Endodermal cell (in vitro differentiated cells): ENCODE measurements around the gene KRTAP5-4. TPM values are rescaled to one million over a fixed set of nuclear protein-coding genes. Genes with fewer than 3 reads are reported as not detected.
"Not testable (repeated sequence)": the region's sequence is repeated elsewhere in the genome, so short reads cannot be mapped to it uniquely, and the experiment has no call there.

Source experiments
- DNase-seq: peaks from one replicate; pipeline ENCODE4 v3.0.0-alpha.2; 2017
- H3K27ac ChIP-seq: 2 replicates; pipeline ENCODE4 v1.5.1; 2013; ENCODE audit warnings: mild to moderate bottlenecking, low read depth, low read length, moderate library complexity
- H3K27me3 ChIP-seq: 2 replicates; pipeline ENCODE4 v1.6.1; 2013; ENCODE audit warnings: mild to moderate bottlenecking, low read length, moderate library complexity; ENCODE audit not compliant: insufficient read depth, control insufficient read depth, poor library complexity, severe bottlenecking
- H3K36me3 ChIP-seq: 2 replicates; pipeline ENCODE4 v1.7.0; 2013; ENCODE audit warnings: mild to moderate bottlenecking, low read length, moderate library complexity; ENCODE audit not compliant: control insufficient read depth, insufficient read depth
- H3K4me1 ChIP-seq: one replicate; pipeline ENCODE4 v1.7.0; 2013; ENCODE audit warnings: low read length; ENCODE audit not compliant: control insufficient read depth, insufficient read depth
- H3K4me3 ChIP-seq: 2 replicates; pipeline ENCODE4 v1.5.1; 2013; ENCODE audit warnings: mild to moderate bottlenecking, low read length, moderate library complexity
- H3K9ac ChIP-seq: 2 replicates; pipeline ENCODE4 v1.6.1; 2013; ENCODE audit warnings: mild to moderate bottlenecking, low read length, moderate library complexity; ENCODE audit not compliant: poor library complexity, severe bottlenecking; ENCODE audit errors: extremely low read depth
- H3K9me3 ChIP-seq: 2 replicates; pipeline ENCODE4 v1.6.1; 2013; ENCODE audit warnings: mild to moderate bottlenecking, low read length, moderate library complexity; ENCODE audit not compliant: control insufficient read depth
- H3K27ac Mint-ChIP-seq: 2 replicates; pipeline ENCODE4 v1.8.0; 2020; ENCODE audit warnings: mixed read lengths
- H3K27me3 Mint-ChIP-seq: 2 replicates; pipeline ENCODE4 v1.8.0; 2021; ENCODE audit warnings: mild to moderate bottlenecking, mixed read lengths; ENCODE audit not compliant: insufficient read depth
- H3K36me3 Mint-ChIP-seq: 2 replicates; pipeline ENCODE4 v1.8.0; 2020; ENCODE audit warnings: low read depth, mixed read lengths
- H3K4me1 Mint-ChIP-seq: 2 replicates; pipeline ENCODE4 v1.8.0; 2020; ENCODE audit warnings: mixed read lengths
- H3K4me3 Mint-ChIP-seq: 2 replicates; pipeline ENCODE4 v1.8.0; 2020; ENCODE audit warnings: mild to moderate bottlenecking, moderate library complexity, mixed read lengths
- H3K9me3 Mint-ChIP-seq: 2 replicates; pipeline ENCODE4 v1.8.0; 2020; ENCODE audit warnings: mild to moderate bottlenecking, mixed read lengths
- WGBS, 2 experiments: methylation state at CpG; one replicate each; pipeline versions ENCODE4 v1.1.5 to v1.1.7; 2013; ENCODE audit warnings: missing lambda C conversion rate in 2 of 2, mixed read lengths in 1 of 2; ENCODE audit not compliant: insufficient coverage in 1 of 2, insufficient read length in 1 of 2; 5-methylcytosine and 5-hydroxymethylcytosine counted together
- total RNA-seq, 2 donors: library from RNA; stranded (reverse); fragmentation: NEBNext Ultra II Directional in 1 of 2; extraction: Animal tissue kit (Norgen Biotek cat#: 25700) in 1 of 2; gene quantifications; 2 replicates in 1 of 2; 3 replicates in 1 of 2; pipeline ENCODE4 v1.2.1, GENCODE V29; 2021
- TF ChIP-seq, protein P1 (sequence below): fragments of 200-600 bp; sonication (generic); conservative IDR thresholded peaks from 2 replicates; pipeline ENCODE4 v1.5.0; 2021; ENCODE audit warnings: antibody characterized with exemption, mild to moderate bottlenecking

The KRTAP5-4 gene
- total RNA-seq, 2 donors from 2014 or later, result not detected

DNA sequence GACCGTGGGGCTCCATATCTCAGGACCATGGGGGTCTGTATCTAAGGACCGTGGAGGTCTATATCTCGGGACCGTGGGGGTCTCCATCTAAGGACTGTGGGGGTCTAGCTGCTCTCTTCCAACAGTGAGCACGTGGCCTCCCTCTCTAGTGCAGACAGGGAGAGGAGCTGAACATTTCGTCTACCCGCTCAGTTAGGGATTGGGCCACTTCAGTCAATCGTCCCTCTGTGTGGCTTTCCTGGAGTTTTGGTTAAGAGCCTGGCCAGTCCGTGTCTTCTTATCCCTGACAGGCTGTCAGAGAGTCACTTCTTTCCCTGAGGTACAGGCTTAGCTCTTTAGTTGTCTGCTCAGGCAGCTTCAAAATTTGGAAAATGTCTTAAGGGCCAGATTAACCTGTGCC, 40.0 kb downstream of the KRTAP5-4 start:
- TF ChIP-seq, protein P1, sequence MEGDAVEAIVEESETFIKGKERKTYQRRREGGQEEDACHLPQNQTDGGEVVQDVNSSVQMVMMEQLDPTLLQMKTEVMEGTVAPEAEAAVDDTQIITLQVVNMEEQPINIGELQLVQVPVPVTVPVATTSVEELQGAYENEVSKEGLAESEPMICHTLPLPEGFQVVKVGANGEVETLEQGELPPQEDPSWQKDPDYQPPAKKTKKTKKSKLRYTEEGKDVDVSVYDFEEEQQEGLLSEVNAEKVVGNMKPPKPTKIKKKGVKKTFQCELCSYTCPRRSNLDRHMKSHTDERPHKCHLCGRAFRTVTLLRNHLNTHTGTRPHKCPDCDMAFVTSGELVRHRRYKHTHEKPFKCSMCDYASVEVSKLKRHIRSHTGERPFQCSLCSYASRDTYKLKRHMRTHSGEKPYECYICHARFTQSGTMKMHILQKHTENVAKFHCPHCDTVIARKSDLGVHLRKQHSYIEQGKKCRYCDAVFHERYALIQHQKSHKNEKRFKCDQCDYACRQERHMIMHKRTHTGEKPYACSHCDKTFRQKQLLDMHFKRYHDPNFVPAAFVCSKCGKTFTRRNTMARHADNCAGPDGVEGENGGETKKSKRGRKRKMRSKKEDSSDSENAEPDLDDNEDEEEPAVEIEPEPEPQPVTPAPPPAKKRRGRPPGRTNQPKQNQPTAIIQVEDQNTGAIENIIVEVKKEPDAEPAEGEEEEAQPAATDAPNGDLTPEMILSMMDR, result no peak
- H3K27me3 ChIP-seq, result no peaks in the 10 kb centered on the region
- DNase-seq, result no peak
- Mint-ChIP-seq H3K36me3 (no peaks in the 10 kb centered on the region), H3K4me1 (no peaks in the 10 kb centered on the region), H3K4me3 (no peak overlapping the region), H3K27me3 (peaks cover 8% of the 10 kb centered on the region), H3K9me3 (peaks cover 8% of the 10 kb centered on the region), H3K27ac (no peak overlapping the region)
- no peaks in the 10 kb centered on the region for H3K9me3 ChIP-seq
- no peak overlapping the region for H3K4me3 ChIP-seq
- no peak overlapping the region for H3K9ac ChIP-seq
- no peak overlapping the region for H3K27ac ChIP-seq
- H3K4me1 ChIP-seq, result no peaks in the 10 kb centered on the region
- H3K36me3 ChIP-seq, result no peaks in the 10 kb centered on the region
- WGBS, 2 experiments, result 85 to 87% methylated on average over 9 of the region's 9 CpGs

DNA sequence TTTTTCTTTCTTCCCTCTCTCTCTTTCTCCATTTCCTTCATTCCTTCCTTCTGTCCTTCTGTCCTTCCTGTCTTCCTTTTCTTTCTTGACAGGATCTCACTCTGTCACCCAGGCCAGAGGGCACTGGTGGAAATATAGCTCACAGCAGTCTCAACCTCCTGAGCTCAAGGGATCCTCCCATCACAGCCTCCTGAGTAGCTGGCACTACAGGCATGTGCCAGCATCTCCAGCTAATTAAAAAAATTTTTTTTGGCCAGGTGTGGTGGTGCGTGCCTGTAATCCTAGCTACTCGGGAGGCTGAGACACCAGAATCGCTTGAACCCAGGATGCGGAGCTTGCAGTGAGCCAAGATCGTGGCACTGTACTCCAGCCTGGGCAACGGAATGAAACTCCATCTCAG, 45.1 kb downstream of the KRTAP5-4 start:
- 93 to 95% methylated on average over 6 of the region's 6 CpGs for WGBS, 2 experiments
- Mint-ChIP-seq H3K4me3 (no peak overlapping the region), H3K27me3 (peaks cover 37% of the 10 kb centered on the region), H3K36me3 (no peaks in the 10 kb centered on the region), H3K9me3 (peaks cover 8% of the 10 kb centered on the region), H3K4me1 (no peaks in the 10 kb centered on the region), H3K27ac (no peak overlapping the region)
- H3K4me1 ChIP-seq, result no peaks in the 10 kb centered on the region
- no peak overlapping the region for H3K27ac ChIP-seq
- H3K36me3 ChIP-seq, result no peaks in the 10 kb centered on the region
- H3K4me3 ChIP-seq, result no peak overlapping the region
- no peak overlapping the region for H3K9ac ChIP-seq
- DNase-seq, result no peak
- TF ChIP-seq, protein P1, result no peak
- H3K9me3 ChIP-seq, result no peaks in the 10 kb centered on the region
- H3K27me3 ChIP-seq, result peaks cover 35% of the 10 kb centered on the region

DNA sequence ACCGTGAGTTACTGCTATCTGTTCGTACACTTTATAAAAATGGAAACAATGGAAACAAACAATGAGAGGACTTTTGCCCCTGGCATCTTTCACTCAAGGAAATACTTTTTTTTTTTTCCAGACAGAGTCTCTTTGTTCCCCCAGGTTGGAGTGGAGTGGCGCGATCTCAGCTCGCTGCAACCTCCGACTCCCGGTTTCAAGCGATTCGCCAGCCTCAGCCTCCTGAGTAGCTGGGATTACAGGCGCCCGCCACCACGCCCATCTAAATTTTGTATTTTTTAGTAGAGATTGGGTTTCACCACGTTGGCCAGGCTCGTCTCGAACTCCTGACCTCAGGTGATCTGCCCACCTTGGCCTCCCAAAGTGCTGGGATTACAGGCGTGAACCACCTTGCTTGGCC, 46.2 kb downstream of the KRTAP5-4 start:
- not testable (repeated sequence) for H3K36me3 ChIP-seq, DNase-seq, H3K4me3 ChIP-seq, H3K9ac ChIP-seq, H3K27ac ChIP-seq, H3K9me3 Mint-ChIP-seq, H3K27ac Mint-ChIP-seq, H3K36me3 Mint-ChIP-seq, H3K4me1 ChIP-seq, H3K9me3 ChIP-seq, H3K4me1 Mint-ChIP-seq, H3K4me3 Mint-ChIP-seq
- WGBS, 2 experiments, result 91% methylated on average over 16 of the region's 16 CpGs
- peaks cover 39% of the 10 kb centered on the region for H3K27me3 ChIP-seq
- H3K27me3 Mint-ChIP-seq, result peaks cover 37% of the 10 kb centered on the region

DNA sequence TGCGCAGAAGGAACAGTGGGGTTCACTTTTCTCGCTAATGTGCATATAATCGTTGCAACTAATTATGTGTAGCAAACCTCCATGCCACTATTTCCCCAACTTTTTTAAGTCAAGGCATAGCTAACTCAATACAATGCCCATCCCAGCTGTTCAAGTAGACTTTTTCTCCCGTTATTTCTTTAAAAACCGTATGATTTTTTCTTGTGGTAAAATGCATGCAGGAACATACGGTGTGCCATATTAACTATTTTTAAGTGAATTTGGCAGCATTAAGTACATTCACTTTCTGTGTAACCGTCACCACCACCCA, 47.0 kb downstream of the KRTAP5-4 start:
- Mint-ChIP-seq H3K4me3 (no peak overlapping the region), H3K27me3 (peaks cover 37% of the 10 kb centered on the region), H3K36me3 (no peaks in the 10 kb centered on the region), H3K9me3 (peaks cover 5% of the 10 kb centered on the region), H3K27ac (no peak overlapping the region), H3K4me1 (no peaks in the 10 kb centered on the region)
- no peak overlapping the region for H3K4me3 ChIP-seq
- H3K9me3 ChIP-seq, result no peaks in the 10 kb centered on the region
- 23 to 33% methylated on average over 6 to 7 of the region's 7 CpGs for WGBS, 2 experiments
- TF ChIP-seq, protein P1, result no peak
- no peak for DNase-seq
- H3K36me3 ChIP-seq, result no peaks in the 10 kb centered on the region
- no peak overlapping the region for H3K9ac ChIP-seq
- H3K27me3 ChIP-seq, result peaks cover 48% of the 10 kb centered on the region
- H3K27ac ChIP-seq, result no peak overlapping the region
- no peaks in the 10 kb centered on the region for H3K4me1 ChIP-seq
